GM12878 (cell line): Measurements from ENCODE around the gene SPG7. TPM values are rescaled to one million over a fixed set of nuclear protein-coding genes. Genes with fewer than 3 reads are reported as not detected.

ENCODE experiments used
- ATAC-seq: fragments of 200-7000 bp; cut with Tn5 transposase; 3 replicates; pipeline ENCODE4 v1.9.1; 2020; ENCODE audit warnings: mild to moderate bottlenecking, moderate library complexity
- BruUV-seq: library from RNA; stranded (reverse); fragments of 400-500 nt; replicated peaks from 2 replicates; lab custom pipeline; 2021; lab: Mats Ljungman, UMichigan
- CTCF ChIA-PET: fragments of 300-600 bp; sonication (Branson Sonifier 250); formaldehyde crosslinking; extraction: SDS; loops from one replicate; lab custom pipeline; 2021; ENCODE audit warnings: inconsistent platforms; lab: Yijun Ruan, JAX
- POLR2A ChIA-PET: fragments of 350-600 bp; formaldehyde crosslinking; extraction: SDS; loops from one replicate; lab custom pipeline; 2021; ENCODE audit warnings: inconsistent platforms; lab: Charles Lee
- RAD21 ChIA-PET: fragments of 300-600 bp; sonication (Branson Sonifier 250); formaldehyde crosslinking; loops from one replicate; lab custom pipeline; 2023; ENCODE audit warnings: antibody characterized with exemption; ENCODE audit not compliant: unreplicated experiment; lab: Charles Lee
- SMC1A ChIA-PET: fragments of 300-600 bp; sonication (Branson Sonifier 250); formaldehyde crosslinking; loops from one replicate; lab custom pipeline; 2023; ENCODE audit not compliant: unreplicated experiment, uncharacterized antibody; lab: Charles Lee
- DNase-seq: peaks from one replicate; pipeline ENCODE4 v3.0.0-alpha.2; 2011; ENCODE audit warnings: low read depth, low spot score
- FAIRE-seq: peaks from 3 replicates; lab custom pipeline; 2011; peaks lifted over from hg19 to GRCh38; lab: Jason Lieb, UNC
- H2AFZ ChIP-seq: 2 replicates; pipeline ENCODE4 v1.6.0; 2011; ENCODE audit warnings: low read depth, low read length, control low read depth; ENCODE audit not compliant: control insufficient read depth
- H3K27ac ChIP-seq: 2 replicates; pipeline ENCODE4 v1.5.1; 2011; ENCODE audit warnings: control low read depth; ENCODE audit not compliant: control insufficient read depth, insufficient read depth
- H3K27me3 ChIP-seq, 2 experiments: replicated peaks in 1 of 2; 2 replicates each; pipeline versions ENCODE4 v1.6.0 to v1.6.1; 2011; ENCODE audit warnings: low read length in 1 of 2; ENCODE audit not compliant: control insufficient read depth in 2 of 2, insufficient read depth in 2 of 2
- H3K36me3 ChIP-seq, 2 experiments: 2 replicates each; pipeline ENCODE4 v1.5.1; 2011; ENCODE audit warnings: low read length in 1 of 2; ENCODE audit not compliant: control insufficient read depth in 2 of 2, insufficient read depth in 2 of 2
- H3K4me1 ChIP-seq: 2 replicates; pipeline ENCODE4 v1.6.1; 2011; ENCODE audit warnings: mild to moderate bottlenecking, low read length, moderate library complexity, mixed read lengths; ENCODE audit not compliant: control insufficient read depth, insufficient read depth
- H3K4me2 ChIP-seq: 2 replicates; pipeline ENCODE4 v1.6.0; 2011; ENCODE audit warnings: control low read depth; ENCODE audit not compliant: control insufficient read depth, insufficient read depth
- H3K4me3 ChIP-seq: fragments of 200-600 bp; sonication (generic); 2 replicates; pipeline ENCODE4 v1.5.1; 2016
- H3K79me2 ChIP-seq: 2 replicates; pipeline ENCODE4 v1.6.0; 2011; ENCODE audit warnings: low read length; ENCODE audit not compliant: control insufficient read depth, insufficient read depth
- H3K9ac ChIP-seq: 2 replicates; pipeline ENCODE4 v1.8.0; 2011; ENCODE audit warnings: low read length, control low read depth, mixed read lengths; ENCODE audit not compliant: control insufficient read depth, insufficient read depth
- H3K9me3 ChIP-seq: replicated peaks from 3 replicates; pipeline ENCODE4 v1.5.1; 2011; ENCODE audit warnings: mild to moderate bottlenecking, low read length; ENCODE audit not compliant: control insufficient read depth, insufficient read depth
- H4K20me1 ChIP-seq: 2 replicates; pipeline ENCODE4 v1.6.0; 2011; ENCODE audit not compliant: control insufficient read depth, insufficient read depth
- ASH2L ChIP-seq: fragments of 300-600, 200-600 bp; sonication (generic); IDR thresholded peaks from 2 replicates; pipeline ENCODE4 v1.6.1; 2017; ENCODE audit warnings: low read depth, mild to moderate bottlenecking, borderline replicate concordance
- BMI1 ChIP-seq: fragments of 450-650 bp; IDR thresholded peaks from 2 replicates; pipeline ENCODE4 v1.6.1; 2016; ENCODE audit warnings: mild to moderate bottlenecking, moderate library complexity, borderline replicate concordance
- BRCA1 ChIP-seq: IDR thresholded peaks from 2 replicates; pipeline ENCODE4 v1.6.1; 2011; ENCODE audit warnings: low read depth, low read length, improper control_type of control experiment
- CHD1 ChIP-seq: IDR thresholded peaks from 2 replicates; pipeline ENCODE4 v1.6.1; 2012; ENCODE audit warnings: low read depth, low read length, improper control_type of control experiment
- E4F1 ChIP-seq: fragments of 450-650 bp; IDR thresholded peaks from 2 replicates; pipeline ENCODE4 v1.6.1; 2018; ENCODE audit warnings: borderline replicate concordance, mild to moderate bottlenecking; ENCODE audit not compliant: partially characterized antibody
- EGR1 ChIP-seq, 2 experiments: IDR thresholded peaks; 1 replicate in 1 of 2; 2 replicates in 1 of 2; pipeline ENCODE4 v1.6.1; 2011 to 2012; ENCODE audit warnings: low read depth in 2 of 2, low read length in 2 of 2, borderline replicate concordance in 1 of 2, mild to moderate bottlenecking in 1 of 2, moderate library complexity in 1 of 2
- SMAD1 ChIP-seq: fragments of 450-650 bp; IDR thresholded peaks from 2 replicates; pipeline ENCODE4 v1.6.1; 2018; ENCODE audit warnings: mild to moderate bottlenecking, low read depth; ENCODE audit not compliant: partially characterized antibody
- SMAD5 ChIP-seq: IDR thresholded peaks from 2 replicates; pipeline ENCODE4 v1.6.1; 2016; ENCODE audit warnings: antibody characterized with exemption, low read depth
- STAT3 ChIP-seq: IDR thresholded peaks from 2 replicates; pipeline ENCODE4 v1.6.1; 2011; ENCODE audit warnings: low read depth, low read length, improper control_type of control experiment
- ZSCAN29 ChIP-seq: fragments of 450-650 bp; IDR thresholded peaks from 2 replicates; pipeline ENCODE4 v1.6.1; 2017; ENCODE audit warnings: mild to moderate bottlenecking, moderate library complexity
- WGBS: methylation state at CpG from one replicate; pipeline ENCODE4 v1.1.6; 2016; ENCODE audit warnings: low lambda C conversion rate; ENCODE audit not compliant: insufficient replicate concordance, insufficient coverage; ENCODE audit errors: missing lambda C conversion rate; 5-methylcytosine and 5-hydroxymethylcytosine counted together
- in situ Hi-C: fragments of 300-500 bp; cut with MboI; formaldehyde crosslinking; loops from 9 replicates; pipeline ENCODE4 v1.14.3; 2018; ENCODE audit warnings: mixed read lengths
- intact Hi-C: fragments of 100-400 bp; cut with micrococcal nuclease; formaldehyde crosslinking; loops from one replicate; pipeline ENCODE4 v1.14.2; 2022; ENCODE audit not compliant: unreplicated experiment
- polyA plus RNA-seq, 11 experiments: library from polyadenylated mRNA; depleted of rRNA in 4 of 11; unstranded in 6 of 11; stranded (reverse) in 5 of 11; fragments of >200 nt; fragmentation: Nextera tagmentation in 4 of 11; fragmentation: Illumina TruSeq in 1 of 11; extraction: Ambion mirVana in 4 of 11; extraction: Trizol in 1 of 11; gene quantifications; 1 replicate in 1 of 11; 2 replicates in 10 of 11; pipeline versions ENCODE4 v1.2.1 to v1.2.3, GENCODE V29; 2011 to 2016; ENCODE audit warnings: inconsistent platforms in 2 of 11, missing spikeins in 2 of 11, low read depth in 1 of 11
- total RNA-seq, 4 experiments: library from RNA; depleted of rRNA in 3 of 4; stranded (reverse); fragments of >200 nt in 3 of 4; fragmentation: Illumina TruSeq in 1 of 4; extraction: Trizol in 1 of 4; gene quantifications; 2 replicates each; pipeline versions ENCODE4 v1.2.1 to v1.2.3, GENCODE V29; 2013 to 2021

SPG7 gene
- total and polyA plus RNA-seq, 10 of the 15 experiments (the other 5 are each of a cell fraction or from before 2014, with no cell fraction given): 5.9 to 75.9 (median 52.5) TPM

- ATAC-seq (no peak), DNase-seq (no peak), FAIRE-seq (no peak)
- H3K36me3 ChIP-seq: no peaks in the 10 kb centered on the region
- intact Hi-C loops (loop anchor here (2.0 to 5.0 kb wide), 5 partner anchors 15 to 248 kb away; partner anchors contain the start of gene RPL13), in situ Hi-C loops (no loop called here)
- BruUV-seq: no TSS peak
- peaks cover 4% of the 10 kb centered on the region; the same call in 1 of the 2 replicates for H4K20me1 ChIP-seq
- peaks cover 34% of the 10 kb centered on the region for H3K4me1 ChIP-seq
- peak overlapping the region; percentile 86; the same call in 1 of the 2 replicates for H3K4me3 ChIP-seq
- H3K4me2 ChIP-seq: no peak overlapping the region
- H3K27me3 ChIP-seq: no peaks in the 10 kb centered on the region
- ChIA-PET RAD21 (no interaction called here), POLR2A (interaction anchor here (0.6 to 1.0 kb wide), 2 partner anchors 8 to 17 kb away, joined by 3 to 5 read pairs; no protein-coding TSS in a partner anchor), CTCF (no interaction called here), SMC1A (interaction anchor here (1.1 kb wide), 1 partner anchor 248 kb away, joined by 3 read pairs; no protein-coding TSS in a partner anchor)
- no peaks in the 10 kb centered on the region for H3K9me3 ChIP-seq
- no peak overlapping the region for H2AFZ ChIP-seq
- H3K27ac ChIP-seq: peak overlapping the region; percentile 46; the same call in 1 of the 2 replicates
- peaks cover 68% of the 10 kb centered on the region for H3K79me2 ChIP-seq
- TF ChIP-seq BMI1 (no peak), CHD1 (0 out of 2 replicates have a peak, but pooled peaks have one; percentile 47), ZSCAN29 (0 out of 2 replicates have a peak, but pooled peaks have one; percentile 11)
- H3K9ac ChIP-seq: peak overlapping the region; percentile 48; the same call in 1 of the 2 replicates
- 2% methylated on average over 41 of the region's 81 CpGs for WGBS
Measured at GRCh38 chr16:89489898-89490438, 18.2 kb upstream of the SPG7 start.

GRCh38 chr16:89490439-89491237 is 17.6 kb upstream of the SPG7 start, which contains the start of gene ANKRD11:
Gene ANKRD11 (minus strand): TSS chr16:89490561. CDS start chr16:89317019, 173,542 bp downstream.
- H3K36me3 ChIP-seq: no peaks in the 10 kb centered on the region
- peaks cover 61% of the 10 kb centered on the region for H3K79me2 ChIP-seq
- WGBS: under 1% methylated on average over 88 of the region's 96 CpGs
- H3K4me1 ChIP-seq: peaks cover 27% of the 10 kb centered on the region
- H3K27me3 ChIP-seq: no peaks in the 10 kb centered on the region
- intact Hi-C loops: loop anchor here (2.0 kb wide), 1 partner anchor 14 kb away; no protein-coding TSS in a partner anchor
- peak; percentile 99 for FAIRE-seq
- H3K9ac ChIP-seq: peak within 1 kb of the TSS; percentile 80
- peak within 1 kb of the TSS; percentile 79 for H2AFZ ChIP-seq
- peaks cover 4% of the 10 kb centered on the region; the same call in 1 of the 2 replicates for H4K20me1 ChIP-seq
- SMC1A ChIA-PET: no interaction called here
- peak; percentile 99 for DNase-seq
- H3K4me2 ChIP-seq: peak within 1 kb of the TSS; percentile 98
- POLR2A ChIA-PET: interaction anchor here (0.6 to 1.0 kb wide), 2 partner anchors 8 to 17 kb away, joined by 3 to 5 read pairs; no protein-coding TSS in a partner anchor
- peak within 1 kb of the TSS; percentile 85 for H3K27ac ChIP-seq
- H3K9me3 ChIP-seq: no peaks in the 10 kb centered on the region
- RAD21 ChIA-PET: interaction anchor here (0.8 kb wide), 1 partner anchor 14 kb away, joined by 3 read pairs; no protein-coding TSS in a partner anchor
- ATAC-seq: peak; percentile 84
- no TSS peak for BruUV-seq
- CTCF ChIA-PET: interaction anchor here (1.0 kb wide), 1 partner anchor 100 kb away, joined by 3 read pairs; no protein-coding TSS in a partner anchor
- in situ Hi-C loops: no loop called here
- peak within 1 kb of the TSS; percentile 99 for H3K4me3 ChIP-seq
- TF ChIP-seq BRCA1 (0 out of 2 replicates have a peak, but pooled peaks have one; percentile 8), EGR1 (IDR thresholded peaks at IDR 0.05; ENCODE audit: borderline replicate concordance in 1 of 2, low read depth in 2 of 2, low read length in 2 of 2) (peak in 1 of 2 experiments; percentile 95; a peak in 1 of 3 replicates), ASH2L (no peak), SMAD1 (no peak), SMAD5 (no peak; the same call in 1 of the 2 replicates), E4F1 (peak; percentile 94), STAT3 (no peak)
